Peyer's patch (tissue), 4 donors: Measurements from ENCODE around the gene NUDT16L1. TPM values are rescaled to one million over a fixed set of nuclear protein-coding genes. Genes with fewer than 3 reads are reported as not detected.

Experiments used
- DNase-seq, 3 donors: peaks; one replicate each; pipeline ENCODE4 v3.0.0-alpha.2; 2017 to 2019
- H3K27ac ChIP-seq, 4 donors: fragments of 200-600 bp; sonication (generic); one replicate each; pipeline ENCODE4 v1.5.1; 2016 to 2019
- H3K27me3 ChIP-seq, 2 donors: fragments of 200-600 bp; sonication (generic); one replicate each; pipeline ENCODE4 v1.5.1; 2019
- H3K36me3 ChIP-seq, 3 donors: fragments of 200-600 bp; sonication (generic); one replicate each; pipeline ENCODE4 v1.5.1; 2016 to 2019
- H3K4me1 ChIP-seq, 4 donors: fragments of 200-600 bp; sonication (generic); one replicate each; pipeline ENCODE4 v1.5.1; 2016 to 2019
- H3K4me3 ChIP-seq, 4 donors: fragments of 200-600 bp; sonication (generic); 1 replicate in 3 of 4; 2 replicates in 1 of 4; pipeline ENCODE4 v1.5.1; 2016 to 2019; ENCODE audit warnings: mild to moderate bottlenecking in 1 of 4
- H3K9me3 ChIP-seq, 4 donors: fragments of 200-600 bp; sonication (generic); one replicate each; pipeline ENCODE4 v1.5.1; 2016 to 2019; ENCODE audit warnings: mild to moderate bottlenecking in 1 of 4
- POLR2A ChIP-seq, 2 donors: fragments of 450-650 bp; IDR thresholded peaks; one replicate each; pipeline ENCODE4 v1.5.1; 2017; ENCODE audit warnings: antibody characterized with exemption in 2 of 2, mild to moderate bottlenecking in 2 of 2, moderate library complexity in 2 of 2
- total RNA-seq, 4 donors: library from RNA; depleted of rRNA; stranded (reverse); fragments of >200 nt; gene quantifications; one replicate each; pipeline ENCODE4 v1.1.0, GENCODE V29; 2016
- TF ChIP-seq, protein P1 (sequence below), 6 experiments: fragments of 450-650 bp in 4 of 6; fragments of 200-600 bp in 2 of 6; sonication (generic) in 1 of 6; IDR thresholded peaks; one replicate each; pipeline ENCODE4 v1.5.1; 2017 to 2019; ENCODE audit warnings: antibody characterized with exemption in 6 of 6, mild to moderate bottlenecking in 3 of 6, moderate library complexity in 1 of 6

Gene NUDT16L1
- total RNA-seq, 4 donors from 2014 or later, result 19.0 to 53.6 (median 40.1) TPM

DNA sequence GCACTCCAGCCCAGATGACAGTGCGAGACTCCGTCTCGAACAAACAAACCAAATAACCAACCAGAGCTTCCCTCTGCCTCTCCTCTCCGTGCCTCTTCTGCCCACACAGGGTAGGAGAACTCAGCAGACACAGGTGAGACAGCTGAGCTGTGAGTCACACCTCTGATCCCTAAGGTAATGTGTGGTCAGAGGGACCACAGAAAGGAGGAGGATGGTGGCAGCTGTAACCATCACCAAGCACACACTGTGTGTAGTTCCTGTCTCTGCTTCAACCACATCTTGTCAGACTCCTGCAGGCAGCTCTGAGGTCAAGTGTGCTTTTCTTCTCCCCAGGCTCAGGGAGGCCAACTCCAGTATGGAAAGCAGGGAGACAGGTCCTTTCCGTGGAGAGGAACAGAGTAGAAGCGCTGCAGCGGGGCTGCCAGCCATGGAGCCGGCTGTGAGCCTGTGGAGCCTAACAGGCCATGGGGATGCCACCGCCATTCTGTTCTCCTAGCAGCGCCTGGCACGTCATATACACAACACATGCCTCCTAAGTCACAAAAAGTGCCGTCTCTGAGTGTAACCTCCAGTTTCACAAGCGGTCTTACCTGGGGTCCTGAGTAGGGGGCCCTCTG, 7.1 kb downstream of the NUDT16L1 start:
- Histone ChIP-seq H3K4me3 (no peak overlapping the region), H3K4me1 (no peaks in the 10 kb centered on the region), H3K36me3 (peaks cover 0 to 77% (median 0%) of the 10 kb centered on the region in 3 donors), H3K27me3 (no peaks in the 10 kb centered on the region), H3K9me3 (no peaks in the 10 kb centered on the region), H3K27ac (no peak overlapping the region)
- DNase-seq, result peak in 1 of 3 donors; percentile 51
- TF ChIP-seq, protein P1, sequence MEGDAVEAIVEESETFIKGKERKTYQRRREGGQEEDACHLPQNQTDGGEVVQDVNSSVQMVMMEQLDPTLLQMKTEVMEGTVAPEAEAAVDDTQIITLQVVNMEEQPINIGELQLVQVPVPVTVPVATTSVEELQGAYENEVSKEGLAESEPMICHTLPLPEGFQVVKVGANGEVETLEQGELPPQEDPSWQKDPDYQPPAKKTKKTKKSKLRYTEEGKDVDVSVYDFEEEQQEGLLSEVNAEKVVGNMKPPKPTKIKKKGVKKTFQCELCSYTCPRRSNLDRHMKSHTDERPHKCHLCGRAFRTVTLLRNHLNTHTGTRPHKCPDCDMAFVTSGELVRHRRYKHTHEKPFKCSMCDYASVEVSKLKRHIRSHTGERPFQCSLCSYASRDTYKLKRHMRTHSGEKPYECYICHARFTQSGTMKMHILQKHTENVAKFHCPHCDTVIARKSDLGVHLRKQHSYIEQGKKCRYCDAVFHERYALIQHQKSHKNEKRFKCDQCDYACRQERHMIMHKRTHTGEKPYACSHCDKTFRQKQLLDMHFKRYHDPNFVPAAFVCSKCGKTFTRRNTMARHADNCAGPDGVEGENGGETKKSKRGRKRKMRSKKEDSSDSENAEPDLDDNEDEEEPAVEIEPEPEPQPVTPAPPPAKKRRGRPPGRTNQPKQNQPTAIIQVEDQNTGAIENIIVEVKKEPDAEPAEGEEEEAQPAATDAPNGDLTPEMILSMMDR (IDR thresholded peaks at IDR 0.05), result no peak
- TF ChIP-seq POLR2A (IDR thresholded peaks at IDR 0.05), result no peak

DNA sequence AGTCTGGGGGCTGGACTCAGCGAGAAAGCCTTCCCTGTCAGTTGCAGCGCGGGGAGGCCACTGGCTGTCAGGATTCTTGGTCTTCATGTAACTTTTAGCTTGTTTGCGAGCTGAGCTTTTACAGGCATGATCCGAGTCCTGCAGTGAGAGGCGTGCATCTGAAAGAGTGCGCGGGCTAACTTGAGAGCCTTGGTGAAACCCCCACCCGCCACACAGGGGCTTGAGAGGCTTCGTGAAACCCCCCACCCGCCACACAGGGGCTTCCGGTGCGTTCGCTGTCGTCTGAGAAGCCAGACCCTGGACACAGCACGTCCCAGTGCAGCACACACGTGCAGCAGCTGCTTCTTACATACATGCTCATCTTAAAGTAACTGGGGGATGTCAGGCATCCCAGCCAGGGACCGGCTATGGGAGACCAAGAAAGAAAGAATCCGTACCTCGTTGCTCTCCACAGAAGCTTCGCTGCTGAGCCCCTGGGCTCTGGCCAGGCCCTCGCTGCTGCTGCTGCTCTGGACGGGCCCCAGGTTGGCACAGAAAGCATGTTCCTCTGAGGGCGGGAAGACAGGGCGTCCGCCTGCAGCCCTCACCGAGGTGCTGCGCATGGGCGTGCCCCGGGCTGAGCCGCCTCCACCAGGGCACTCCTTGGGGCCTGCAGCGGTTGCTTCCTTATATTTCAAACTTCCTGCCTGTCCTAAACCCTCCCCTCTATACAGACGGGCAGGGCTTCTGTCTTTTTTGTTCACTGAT, 7.8 kb downstream of the NUDT16L1 start:
- Histone ChIP-seq H3K4me3 (no peak overlapping the region), H3K27me3 (no peaks in the 10 kb centered on the region), H3K36me3 (peaks cover 0 to 74% (median 0%) of the 10 kb centered on the region in 3 donors), H3K9me3 (no peaks in the 10 kb centered on the region), H3K4me1 (no peaks in the 10 kb centered on the region), H3K27ac (no peak overlapping the region)
- TF ChIP-seq, protein P1 (IDR thresholded peaks at IDR 0.05), result no peak
- no peak for TF ChIP-seq POLR2A (IDR thresholded peaks at IDR 0.05)
- no peak for DNase-seq

DNA sequence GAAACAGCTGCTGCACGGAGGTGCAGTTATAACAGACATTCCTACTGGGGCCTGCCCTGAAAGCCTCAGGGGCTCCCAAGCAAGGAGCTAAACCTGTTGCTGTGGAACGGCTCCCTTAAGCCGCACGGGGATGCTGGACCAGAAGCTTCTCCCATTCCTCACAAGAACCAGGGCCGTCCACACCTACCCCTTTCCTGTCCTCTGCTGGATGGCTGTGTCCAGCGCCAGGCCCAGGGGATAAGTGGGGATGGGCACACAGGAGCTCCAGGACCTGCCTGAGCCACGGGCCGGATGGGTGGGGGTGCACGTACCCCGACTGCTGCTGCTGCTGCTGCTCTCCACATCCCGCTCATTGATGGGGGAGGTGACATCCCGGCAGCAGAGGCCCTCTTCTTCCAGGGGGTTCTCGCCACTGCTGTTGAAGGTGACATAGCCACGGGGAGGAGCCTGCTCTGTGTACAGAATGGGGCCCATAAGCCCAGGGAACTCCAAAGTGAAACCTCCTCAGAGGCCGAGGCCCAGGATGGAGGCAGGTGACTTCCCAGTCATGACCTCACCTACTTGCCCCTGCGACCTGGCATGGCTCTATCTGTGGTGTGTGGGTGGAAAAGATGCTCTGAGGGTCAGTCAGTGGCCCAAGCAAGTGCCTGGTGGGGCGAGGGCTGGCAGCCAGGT, 8.6 kb downstream of the NUDT16L1 start:
- Histone ChIP-seq H3K4me1 (no peaks in the 10 kb centered on the region), H3K27me3 (no peaks in the 10 kb centered on the region), H3K9me3 (no peaks in the 10 kb centered on the region), H3K36me3 (peaks cover 0 to 74% (median 0%) of the 10 kb centered on the region in 3 donors), H3K27ac (no peak overlapping the region), H3K4me3 (no peak overlapping the region)
- no peak for DNase-seq
- no peak for TF ChIP-seq POLR2A (IDR thresholded peaks at IDR 0.05)

DNA sequence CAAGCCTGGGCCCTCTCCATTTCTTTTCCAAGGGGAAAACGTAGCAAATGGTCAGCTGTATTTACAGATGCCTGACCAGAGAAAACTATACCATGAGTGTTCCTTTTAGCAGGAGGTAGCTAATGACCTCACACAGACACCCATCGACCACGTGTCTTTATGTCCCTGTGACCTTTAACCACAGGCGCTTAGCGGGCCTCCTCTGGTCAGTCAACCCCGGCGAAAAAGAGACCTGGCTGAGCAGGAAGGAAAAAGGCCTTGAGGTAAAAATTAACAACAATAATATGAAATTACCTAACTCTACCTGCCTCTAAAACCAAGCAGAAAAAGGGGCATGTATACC, 9.1 kb downstream of the NUDT16L1 start:
- H3K27me3 ChIP-seq, result no peaks in the 10 kb centered on the region
- no peaks in the 10 kb centered on the region for H3K9me3 ChIP-seq
- DNase-seq, result no peak
- no peak overlapping the region for H3K27ac ChIP-seq
- TF ChIP-seq, protein P1 (IDR thresholded peaks at IDR 0.05), result no peak
- TF ChIP-seq POLR2A (IDR thresholded peaks at IDR 0.05), result no peak
- peaks cover 0 to 69% (median 0%) of the 10 kb centered on the region in 3 donors for H3K36me3 ChIP-seq
- no peaks in the 10 kb centered on the region for H3K4me1 ChIP-seq
- H3K4me3 ChIP-seq, result no peak overlapping the region

DNA sequence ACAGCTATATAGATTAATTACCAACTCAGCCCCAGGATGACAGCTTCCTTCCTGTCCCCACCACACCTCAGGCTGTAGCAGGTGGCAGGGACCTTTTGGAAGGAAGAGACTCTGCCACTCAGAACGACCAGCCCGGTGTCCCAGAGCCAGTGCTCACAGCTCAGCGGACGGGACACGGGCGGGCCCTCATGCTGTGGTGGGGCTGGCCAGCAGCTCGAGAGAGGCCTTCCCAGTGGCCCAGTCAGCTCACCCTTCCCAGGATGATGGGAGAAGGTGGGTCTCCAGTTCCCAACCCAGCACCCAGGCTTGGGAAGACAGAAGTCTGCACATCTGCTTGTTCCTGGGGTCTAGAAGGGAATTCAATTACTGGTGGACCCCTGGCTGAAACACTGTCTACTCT, 10.5 kb downstream of the NUDT16L1 start:
- H3K27me3 ChIP-seq, result no peaks in the 10 kb centered on the region
- no peaks in the 10 kb centered on the region for H3K9me3 ChIP-seq
- no peaks in the 10 kb centered on the region for H3K4me1 ChIP-seq
- DNase-seq, result no peak
- H3K27ac ChIP-seq, result no peak overlapping the region
- TF ChIP-seq POLR2A (IDR thresholded peaks at IDR 0.05), result no peak
- TF ChIP-seq, protein P1 (IDR thresholded peaks at IDR 0.05), result no peak
- peaks cover 0 to 54% (median 0%) of the 10 kb centered on the region in 3 donors for H3K36me3 ChIP-seq
- H3K4me3 ChIP-seq, result no peak overlapping the region

DNA sequence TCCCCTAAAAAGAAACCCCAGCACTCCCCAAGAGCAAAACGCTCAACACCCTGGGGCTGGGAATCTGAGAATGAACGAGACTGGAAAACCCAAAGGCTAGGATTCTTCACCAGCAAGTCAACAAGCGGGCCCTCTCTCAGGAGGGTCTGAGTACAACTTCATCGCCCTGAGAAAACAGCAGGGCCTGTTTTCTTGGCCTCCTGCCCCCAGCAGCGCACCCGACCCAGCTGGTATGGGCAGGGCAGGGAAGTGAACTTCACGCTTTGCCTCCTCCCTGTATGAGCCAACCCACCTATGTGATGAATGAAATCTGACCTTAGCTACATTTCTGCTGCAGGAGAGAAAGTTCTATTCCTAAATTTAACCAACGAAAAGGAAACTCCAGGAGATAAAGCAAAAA, 11.1 kb downstream of the NUDT16L1 start:
- DNase-seq, result no peak
- H3K36me3 ChIP-seq, result peaks cover 0 to 51% (median 0%) of the 10 kb centered on the region in 3 donors
- no peaks in the 10 kb centered on the region for H3K4me1 ChIP-seq
- no peaks in the 10 kb centered on the region for H3K27me3 ChIP-seq
- H3K9me3 ChIP-seq, result no peaks in the 10 kb centered on the region
- TF ChIP-seq POLR2A (IDR thresholded peaks at IDR 0.05), result no peak
- TF ChIP-seq, protein P1 (IDR thresholded peaks at IDR 0.05), result no peak
- no peak overlapping the region for H3K27ac ChIP-seq
- H3K4me3 ChIP-seq, result no peak overlapping the region
